Activated naive CD4-positive, alpha-beta T cell treated with anti-CD3 and anti-CD28 coated beads, Interleukin-2, amount 50 U/mL, for 72 hours (primary cell): ENCODE measurements around the gene RNF17. TPM values are rescaled to one million over a fixed set of nuclear protein-coding genes. Genes with fewer than 3 reads are reported as not detected.

ENCODE experiments used
- ATAC-seq, 2 donors: fragments of 150-1000 bp; cut with Tn5 transposase; 2 replicates each; pipeline ENCODE4 v1.10.0; 2021; ENCODE audit warnings: mild to moderate bottlenecking in 2 of 2, moderate library complexity in 2 of 2
- DNase-seq, 2 donors: peaks; one replicate each; pipeline ENCODE4 v3.0.0; 2021 to 2022; ENCODE audit warnings: low spot score in 2 of 2
- H3K27ac Mint-ChIP-seq, 2 donors: one replicate each; pipeline ENCODE4 v1.8.0; 2022; ENCODE audit warnings: mild to moderate bottlenecking in 2 of 2, mixed read lengths in 2 of 2
- H3K36me3 Mint-ChIP-seq, 2 donors: one replicate each; pipeline ENCODE4 v1.8.0; 2022; ENCODE audit warnings: mixed read lengths in 2 of 2
- H3K9me3 Mint-ChIP-seq, 2 donors: one replicate each; pipeline ENCODE4 v1.8.0; 2022; ENCODE audit warnings: mixed read lengths in 2 of 2
- total RNA-seq, 2 donors: library from RNA; stranded (reverse); gene quantifications; one replicate each; pipeline ENCODE4 v1.2.3, GENCODE V29; 2022

The RNF17 gene
- total RNA-seq, 2 donors from 2014 or later, result 0.54 to 0.61 TPM

- peak in 1 of 2 donors; percentile 26 for ATAC-seq
- H3K36me3 Mint-ChIP-seq, result no peaks in the 10 kb centered on the region
- H3K9me3 Mint-ChIP-seq, result no peaks in the 10 kb centered on the region
- no peak overlapping the region for H3K27ac Mint-ChIP-seq
- DNase-seq, result no peak
These were observed 22.8 kb upstream of the RNF17 start for GRCh38 chr13:24741016-24741662.

- no peaks in the 10 kb centered on the region for H3K36me3 Mint-ChIP-seq
- H3K27ac Mint-ChIP-seq, result no peak overlapping the region
- H3K9me3 Mint-ChIP-seq, result no peaks in the 10 kb centered on the region
- ATAC-seq (no peak), DNase-seq (no peak)
These were observed 22.2 kb upstream of the RNF17 start for GRCh38 chr13:24741791-24742190.

GRCh38 chr13:24742294-24742693 lies 21.7 kb upstream of the RNF17 start:
- DNase-seq (no peak), ATAC-seq (no peak)

GRCh38 chr13:24742977-24743376 lies 21.0 kb upstream of the RNF17 start:
- ATAC-seq (no peak), DNase-seq (no peak)
- H3K9me3 Mint-ChIP-seq, result no peaks in the 10 kb centered on the region
- no peak overlapping the region for H3K27ac Mint-ChIP-seq
- H3K36me3 Mint-ChIP-seq, result no peaks in the 10 kb centered on the region

More at GRCh38 chr13:24742294-24742693, 21.7 kb upstream of the RNF17 start:
- no peaks in the 10 kb centered on the region for H3K36me3 Mint-ChIP-seq
- no peaks in the 10 kb centered on the region for H3K9me3 Mint-ChIP-seq
- H3K27ac Mint-ChIP-seq, result no peak overlapping the region

- H3K36me3 Mint-ChIP-seq, result no peaks in the 10 kb centered on the region
- no peaks in the 10 kb centered on the region for H3K9me3 Mint-ChIP-seq
- ATAC-seq (no peak), DNase-seq (no peak)
- H3K27ac Mint-ChIP-seq, result no peak overlapping the region
These were observed 19.7 kb upstream of the RNF17 start for GRCh38 chr13:24744247-24744646.

- H3K9me3 Mint-ChIP-seq, result no peaks in the 10 kb centered on the region
- H3K27ac Mint-ChIP-seq, result no peak overlapping the region
- no peak for ATAC-seq
- no peaks in the 10 kb centered on the region for H3K36me3 Mint-ChIP-seq
- DNase-seq, result no peak
These were observed 18.5 kb upstream of the RNF17 start for GRCh38 chr13:24745516-24745860.

GRCh38 chr13:24745861-24746617 lies 17.9 kb upstream of the RNF17 start:
- DNase-seq (no peak), ATAC-seq (peak in 1 of 2 donors; percentile 9)
- Mint-ChIP-seq H3K36me3 (no peaks in the 10 kb centered on the region), H3K27ac (no peak overlapping the region), H3K9me3 (no peaks in the 10 kb centered on the region)

- ATAC-seq, result peak in 1 of 2 donors; percentile 40
- no peaks in the 10 kb centered on the region for H3K36me3 Mint-ChIP-seq
- H3K9me3 Mint-ChIP-seq, result no peaks in the 10 kb centered on the region
- DNase-seq, result peak in 1 of 2 donors; percentile 43
- H3K27ac Mint-ChIP-seq, result no peak overlapping the region
These were observed 17.2 kb upstream of the RNF17 start for GRCh38 chr13:24746618-24747247.

- DNase-seq, result peak in 1 of 2 donors; percentile 49
- no peaks in the 10 kb centered on the region for H3K36me3 Mint-ChIP-seq
- no peaks in the 10 kb centered on the region for H3K9me3 Mint-ChIP-seq
These were observed 16.5 kb upstream of the RNF17 start for GRCh38 chr13:24747248-24748060.

GRCh38 chr13:24748061-24748400 lies 15.9 kb upstream of the RNF17 start:
- Mint-ChIP-seq H3K9me3 (no peaks in the 10 kb centered on the region), H3K36me3 (no peaks in the 10 kb centered on the region), H3K27ac (no peak overlapping the region)
- ATAC-seq, result no peak
- no peak for DNase-seq

More at GRCh38 chr13:24747248-24748060, 16.5 kb upstream of the RNF17 start:
- ATAC-seq, result peak; percentile 20 to 78
- no peak overlapping the region for H3K27ac Mint-ChIP-seq

- Mint-ChIP-seq H3K27ac (no peak overlapping the region), H3K36me3 (no peaks in the 10 kb centered on the region), H3K9me3 (no peaks in the 10 kb centered on the region)
- ATAC-seq (no peak), DNase-seq (no peak)
These were observed 4.8 kb upstream of the RNF17 start for GRCh38 chr13:24759197-24759596.

- Mint-ChIP-seq H3K9me3 (no peaks in the 10 kb centered on the region), H3K27ac (no peak overlapping the region), H3K36me3 (no peaks in the 10 kb centered on the region)
- no peak for DNase-seq
- ATAC-seq, result peak in 1 of 2 donors; percentile 29
These were observed 284 bp downstream of the RNF17 start for GRCh38 chr13:24764276-24764630.

GRCh38 chr13:24777171-24777570 lies 13.2 kb downstream of the RNF17 start:
- ATAC-seq (no peak), DNase-seq (no peak)
- H3K9me3 Mint-ChIP-seq, result no peaks in the 10 kb centered on the region
- H3K36me3 Mint-ChIP-seq, result peaks cover 0 to 4% of the 10 kb centered on the region in 2 donors
- no peak overlapping the region for H3K27ac Mint-ChIP-seq

- H3K27ac Mint-ChIP-seq, result no peak overlapping the region
- ATAC-seq, result peak in 1 of 2 donors; percentile 82
These were observed 20.4 kb downstream of the RNF17 start for GRCh38 chr13:24784319-24784718.

GRCh38 chr13:24788538-24788937 lies 24.6 kb downstream of the RNF17 start:
- Mint-ChIP-seq H3K27ac (no peak overlapping the region), H3K9me3 (peaks cover 4 to 15% of the 10 kb centered on the region in 2 donors), H3K36me3 (no peaks in the 10 kb centered on the region)
- DNase-seq, result no peak
- no peak for ATAC-seq

More at GRCh38 chr13:24784319-24784718, 20.4 kb downstream of the RNF17 start:
- Mint-ChIP-seq H3K36me3 (peaks cover 0 to 4% of the 10 kb centered on the region in 2 donors), H3K9me3 (peaks cover 12 to 15% of the 10 kb centered on the region in 2 donors)
- no peak for DNase-seq

- Mint-ChIP-seq H3K9me3 (no peaks in the 10 kb centered on the region), H3K27ac (no peak overlapping the region), H3K36me3 (no peaks in the 10 kb centered on the region)
- ATAC-seq (no peak), DNase-seq (no peak)
These were observed 38.1 kb downstream of the RNF17 start for GRCh38 chr13:24802074-24802473.

GRCh38 chr13:24821207-24821606 lies 57.2 kb downstream of the RNF17 start:
- DNase-seq, result no peak
- ATAC-seq, result no peak
- Mint-ChIP-seq H3K27ac (no peak overlapping the region), H3K36me3 (peaks cover 0 to 11% of the 10 kb centered on the region in 2 donors), H3K9me3 (peaks cover 0 to 5% of the 10 kb centered on the region in 2 donors)
